Activated gamma-delta T cell (primary cell): ENCODE measurements around the gene FAM3D.
"Not testable (repeated sequence)": the region's sequence is repeated elsewhere in the genome, so short reads cannot be mapped to it uniquely, and the experiment has no call there.

Source experiments
- DNase-seq: peaks from one replicate; lab custom pipeline; 2025; lab: John Stamatoyannopoulos, UW
- total RNA-seq, 2 donors: gene quantifications; one replicate each; lab custom pipeline; 2026; lab: John Stamatoyannopoulos, UW

The FAM3D gene, protein sequence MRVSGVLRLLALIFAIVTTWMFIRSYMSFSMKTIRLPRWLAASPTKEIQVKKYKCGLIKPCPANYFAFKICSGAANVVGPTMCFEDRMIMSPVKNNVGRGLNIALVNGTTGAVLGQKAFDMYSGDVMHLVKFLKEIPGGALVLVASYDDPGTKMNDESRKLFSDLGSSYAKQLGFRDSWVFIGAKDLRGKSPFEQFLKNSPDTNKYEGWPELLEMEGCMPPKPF
- total RNA-seq: 0 reads per million in 2 donors

DNA sequence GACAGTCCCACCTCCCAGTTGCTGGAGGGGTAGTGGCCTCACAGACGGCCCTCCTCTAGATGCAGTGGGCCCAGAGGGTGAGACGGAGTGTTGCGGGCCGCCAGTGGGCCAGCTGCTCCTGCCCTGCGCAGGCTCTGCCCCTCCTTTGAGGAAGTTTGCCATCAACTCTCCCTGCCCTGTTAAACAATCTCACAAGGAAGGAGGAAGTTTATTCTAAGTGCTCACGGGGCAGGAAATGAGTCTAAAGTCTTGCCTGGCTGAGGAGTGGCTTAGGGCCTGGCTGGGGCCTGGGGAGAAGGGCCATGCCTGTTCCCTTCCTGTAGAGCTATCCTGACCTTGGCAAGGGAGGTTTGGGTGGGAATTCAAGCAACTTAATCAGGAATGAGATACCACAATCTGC, at the start of gene FAM3D:
Gene FAM3D, minus strand, starts transcription at position 92 of the 400 bp plus-strand sequence. CDS start 11,211 bp downstream, outside the sequence.
- no peak for DNase-seq

DNA sequence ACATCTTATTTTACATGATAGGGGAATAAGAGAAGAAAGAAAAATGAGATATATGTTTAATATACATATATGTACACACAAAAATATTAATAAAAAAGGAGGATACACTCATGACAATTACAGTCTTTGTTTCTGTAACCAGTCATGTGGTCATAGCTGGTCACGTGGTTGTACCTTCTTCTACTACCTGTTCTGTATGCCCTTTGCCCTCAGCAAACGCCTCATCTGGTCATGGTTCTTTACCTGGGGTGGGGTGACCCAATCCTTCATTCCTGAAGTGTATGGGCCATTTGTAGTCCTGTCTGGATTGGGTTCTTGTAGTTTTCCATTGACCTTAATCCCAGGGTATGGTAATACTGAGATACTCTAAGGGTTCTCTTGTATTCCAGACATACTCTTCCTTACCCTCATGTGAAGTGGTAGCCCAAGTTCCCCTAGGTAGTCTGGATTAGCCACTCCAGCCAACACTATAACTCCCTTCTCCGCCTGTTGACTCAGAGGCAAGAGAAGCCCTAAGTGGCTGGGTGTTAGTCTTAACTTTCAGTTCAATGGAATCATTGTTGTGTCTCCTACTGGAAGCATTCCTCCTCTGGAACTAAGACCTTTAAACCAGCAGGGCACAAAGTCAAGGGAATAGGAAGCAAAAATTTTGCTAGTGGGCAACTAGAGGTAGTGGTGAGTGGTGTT, 47.3 kb upstream of the FAM3D start:
- no peak for DNase-seq

DNA sequence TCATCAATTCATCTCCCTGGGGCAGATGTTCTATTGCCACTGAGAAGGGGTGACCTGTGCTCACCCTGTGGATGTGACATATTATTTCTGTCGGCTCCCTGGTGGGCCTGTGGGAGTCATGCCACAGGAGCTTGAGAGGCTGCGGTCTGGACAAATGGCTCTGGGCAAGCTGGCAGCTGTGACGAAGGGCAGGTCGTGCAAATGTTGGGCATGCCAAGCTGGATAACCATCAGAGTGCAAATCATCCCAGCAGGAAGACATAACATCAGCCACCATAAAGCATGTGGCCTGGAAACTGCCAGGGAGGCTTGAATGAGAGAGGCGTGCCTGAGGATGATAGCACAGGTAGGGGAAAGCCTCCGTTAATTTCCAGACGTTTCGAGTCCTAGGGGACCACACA, 45.3 kb upstream of the FAM3D start:
- DNase-seq: no peak

DNA sequence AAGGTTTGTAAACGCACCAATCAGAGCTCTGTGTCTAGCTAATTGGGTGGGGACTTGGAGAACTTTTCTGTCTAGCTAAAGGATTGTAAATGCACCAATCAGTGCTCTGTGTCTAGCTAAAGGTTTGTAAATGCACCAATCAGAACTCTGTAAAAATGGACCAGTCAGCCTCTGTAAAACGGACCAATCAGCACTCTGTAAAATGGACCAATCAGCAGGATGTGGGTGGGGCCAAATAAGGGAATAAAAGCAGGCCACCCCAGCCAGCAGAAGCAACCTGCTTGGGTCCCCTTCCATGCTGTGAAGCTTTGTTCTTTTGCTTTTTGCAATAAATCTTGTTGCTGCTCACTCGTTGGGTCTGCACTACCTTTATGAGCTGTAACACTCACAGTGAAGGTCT, 42.4 kb upstream of the FAM3D start:
- not testable (repeated sequence) for DNase-seq

DNA sequence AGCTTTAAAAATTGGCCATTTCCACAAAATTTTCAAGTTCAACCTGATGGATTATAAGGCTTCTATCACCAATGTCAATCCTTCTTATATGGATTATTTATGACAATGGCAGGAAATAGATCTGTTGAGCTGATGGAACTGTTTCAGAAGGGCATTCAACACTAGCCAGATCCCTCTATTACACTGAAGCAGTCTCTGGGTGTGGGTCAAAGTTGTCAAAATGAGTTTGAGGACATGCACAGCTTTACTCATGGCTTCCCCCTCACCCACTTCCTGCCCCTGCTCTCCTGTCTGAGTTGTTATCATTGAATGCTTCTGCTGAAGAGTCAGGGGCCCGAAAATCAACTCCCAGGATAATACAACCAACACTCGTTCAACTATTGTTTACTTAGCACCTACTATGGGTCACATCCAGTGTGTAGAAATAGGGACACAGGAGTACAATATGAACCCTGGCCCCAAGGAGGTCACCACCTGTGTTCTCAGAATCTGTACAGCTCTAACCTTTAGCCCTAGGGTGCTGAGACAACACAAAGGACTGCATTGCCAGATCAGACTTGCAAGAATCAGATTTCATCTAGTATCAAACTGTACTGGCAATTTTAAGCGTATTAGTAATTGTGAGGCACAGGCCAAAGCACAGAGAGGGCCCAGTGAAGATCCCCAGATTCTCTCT, 41.7 kb upstream of the FAM3D start:
- no peak for DNase-seq

DNA sequence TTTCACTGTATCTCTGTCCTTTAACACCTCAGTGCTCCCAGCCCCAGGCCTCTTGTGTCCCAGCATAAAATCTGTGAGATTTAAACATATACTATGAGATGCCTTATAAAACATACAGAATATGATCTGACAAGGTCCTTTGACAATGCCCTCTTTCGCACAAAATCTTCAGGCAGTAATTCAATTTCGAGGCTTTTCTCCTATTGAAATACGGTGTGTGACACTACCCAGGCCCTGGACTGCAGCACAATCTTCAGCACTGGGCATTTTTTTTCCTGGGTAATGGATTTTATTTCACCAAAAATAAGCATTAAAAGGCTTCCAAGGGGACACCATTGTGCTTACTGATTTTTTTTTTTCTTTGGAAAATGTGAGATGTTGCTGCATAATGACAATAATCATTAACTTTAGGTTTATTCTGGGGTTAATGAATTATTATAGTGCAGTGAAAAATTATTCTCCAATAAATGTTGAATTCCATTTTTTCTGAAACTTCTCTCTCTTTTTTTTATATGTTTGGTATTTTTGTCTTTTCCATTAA, 40.9 kb upstream of the FAM3D start:
- no peak for DNase-seq

DNA sequence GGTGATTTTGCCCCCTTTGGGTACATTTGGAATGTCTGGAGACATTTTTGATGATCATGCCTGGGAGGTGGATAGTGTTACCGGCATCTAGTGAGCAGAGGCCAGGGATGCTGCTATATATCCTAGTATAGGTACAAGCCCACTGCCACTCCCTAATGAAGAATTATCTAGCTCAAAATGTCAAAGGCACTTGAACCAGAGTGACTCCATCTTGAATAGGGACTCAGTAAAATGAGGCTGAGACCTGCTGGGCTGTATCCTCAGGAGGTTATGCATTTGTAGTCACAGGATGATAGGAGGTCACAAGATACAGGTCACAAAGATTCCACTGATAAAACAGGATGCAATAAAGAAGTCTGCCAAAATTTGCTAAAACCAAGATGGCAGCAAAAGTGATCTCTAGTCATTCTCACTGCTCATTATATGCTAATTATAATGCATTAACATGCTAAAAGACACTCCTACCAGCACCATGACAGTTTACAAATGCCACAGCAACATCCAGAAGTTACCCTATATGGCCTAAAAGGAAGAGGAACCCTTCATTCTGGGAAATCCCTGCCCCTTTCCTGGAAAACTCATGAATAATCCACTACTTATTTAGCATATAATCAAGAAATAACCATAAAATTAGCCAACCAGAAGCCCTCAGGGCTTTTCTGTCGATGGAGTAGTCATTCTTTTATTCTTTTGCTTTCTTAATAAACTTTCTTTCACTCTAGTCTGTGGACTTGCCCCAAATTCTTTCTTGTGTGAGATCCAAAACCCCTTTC, 40.0 kb upstream of the FAM3D start:
- DNase-seq: no peak

DNA sequence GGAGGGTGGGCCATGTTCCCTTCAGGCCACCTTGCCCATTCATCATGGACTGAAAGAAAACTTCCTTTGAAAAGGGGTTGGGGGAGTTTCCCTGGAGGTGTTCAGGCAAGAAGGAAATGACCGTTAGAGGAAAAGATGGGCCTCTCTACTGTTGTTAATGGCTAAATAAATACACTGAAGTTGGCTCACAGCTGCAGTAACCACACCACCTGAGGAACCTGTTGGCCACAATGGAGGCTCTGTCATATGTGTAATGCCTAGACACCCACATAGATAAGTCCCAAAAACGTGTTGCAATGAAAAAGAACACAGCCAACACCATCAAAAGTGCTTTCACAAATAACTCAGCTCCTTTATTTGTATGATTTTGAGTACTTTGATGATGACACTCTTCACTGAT, 38.2 kb upstream of the FAM3D start:
- no peak for DNase-seq

DNA sequence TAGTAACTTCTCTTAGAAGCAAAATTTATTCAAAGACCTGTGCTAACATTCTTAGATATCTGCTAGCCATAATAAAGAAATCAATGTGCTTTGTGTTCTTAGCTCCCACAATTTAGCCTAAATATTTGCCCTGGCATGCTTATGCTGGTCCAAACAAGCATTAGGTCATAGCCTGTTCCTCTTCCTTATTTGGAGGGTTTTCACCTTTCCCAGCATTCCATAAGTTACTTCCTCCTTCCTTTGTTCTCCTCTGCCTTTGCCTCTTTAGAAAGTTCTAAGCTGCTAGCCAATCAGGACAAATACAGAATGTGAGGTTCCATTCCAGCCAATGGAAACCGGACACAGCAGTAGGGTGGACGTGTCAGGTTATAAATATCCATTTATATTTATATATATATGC, 37.7 kb upstream of the FAM3D start:
- not testable (repeated sequence) for DNase-seq

DNA sequence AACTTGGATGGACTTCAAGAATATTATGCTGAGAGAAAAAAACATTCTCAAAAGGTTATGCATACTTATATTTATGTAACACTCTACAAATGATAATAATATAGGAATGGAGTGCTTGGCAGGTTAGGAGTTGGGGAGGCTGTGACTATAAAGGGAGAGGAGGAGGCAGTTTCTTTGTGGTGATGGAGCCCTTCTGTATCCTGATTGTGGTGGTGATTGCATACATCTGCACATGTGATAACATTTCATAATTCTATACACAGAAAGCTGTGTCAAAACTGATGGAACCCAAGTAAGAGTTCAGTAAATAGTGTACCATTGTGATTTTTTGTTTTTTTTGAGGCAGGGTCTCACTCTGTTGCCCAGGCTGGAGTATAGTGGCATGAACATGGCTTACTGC, 31.7 kb upstream of the FAM3D start:
- DNase-seq: no peak

DNA sequence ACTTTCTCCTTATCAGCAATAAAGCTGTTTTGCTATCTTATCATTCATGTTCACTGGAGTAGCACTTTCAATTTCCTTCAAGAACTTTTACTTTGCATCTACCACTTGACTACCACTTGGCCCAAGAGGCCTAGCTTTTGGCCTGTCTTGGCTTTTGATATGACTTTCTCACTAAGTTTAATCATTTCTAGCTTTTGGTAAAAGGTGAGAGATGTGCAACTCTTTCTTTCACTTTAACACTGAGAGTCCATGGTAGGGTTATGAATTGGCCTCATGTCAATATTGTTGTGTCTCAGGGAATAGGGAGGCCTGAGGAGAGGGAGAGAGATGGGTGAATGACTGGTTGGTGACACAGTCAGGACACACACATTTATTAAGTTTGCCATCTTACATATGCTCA, 31.0 kb upstream of the FAM3D start:
- no peak for DNase-seq

DNA sequence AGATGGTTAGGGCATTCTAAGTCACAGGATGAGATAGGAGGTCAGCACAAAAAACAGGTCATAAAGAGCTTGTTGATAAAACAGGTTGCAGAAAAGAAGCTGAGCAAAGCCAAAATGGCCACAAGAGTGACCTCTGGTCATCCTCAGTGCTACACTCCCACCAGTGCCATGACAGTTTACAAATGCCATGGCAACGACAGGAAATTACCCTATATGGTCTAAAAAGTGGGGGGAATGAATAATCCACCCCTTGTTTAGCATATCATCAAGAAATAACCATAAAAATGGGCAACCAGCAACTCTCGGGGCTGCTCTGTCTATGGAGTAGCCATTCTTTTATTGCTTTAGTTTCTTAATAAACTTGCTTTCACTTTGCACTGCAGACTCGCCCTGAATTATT, 30.2 kb upstream of the FAM3D start:
- not testable (repeated sequence) for DNase-seq

DNA sequence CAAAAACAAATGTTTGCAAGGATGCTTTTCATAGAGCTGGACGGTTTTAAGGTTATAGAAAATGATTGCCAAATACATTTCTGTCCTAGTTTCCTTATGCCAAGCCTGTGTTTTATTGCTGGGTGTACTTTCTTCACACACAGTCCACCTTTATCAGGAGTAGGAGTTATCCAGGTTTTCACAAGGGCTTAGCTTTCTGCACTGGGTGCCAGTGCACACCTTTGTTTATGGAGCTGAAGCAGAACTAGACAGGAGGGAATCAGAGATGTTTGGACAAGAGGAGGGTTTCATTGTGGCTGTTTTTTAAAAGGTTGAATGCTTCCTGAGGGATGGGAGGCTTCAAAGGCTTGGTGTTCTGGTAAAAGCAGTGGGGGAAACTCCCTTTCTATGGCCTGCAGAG, 29.5 kb upstream of the FAM3D start:
- no peak for DNase-seq

DNA sequence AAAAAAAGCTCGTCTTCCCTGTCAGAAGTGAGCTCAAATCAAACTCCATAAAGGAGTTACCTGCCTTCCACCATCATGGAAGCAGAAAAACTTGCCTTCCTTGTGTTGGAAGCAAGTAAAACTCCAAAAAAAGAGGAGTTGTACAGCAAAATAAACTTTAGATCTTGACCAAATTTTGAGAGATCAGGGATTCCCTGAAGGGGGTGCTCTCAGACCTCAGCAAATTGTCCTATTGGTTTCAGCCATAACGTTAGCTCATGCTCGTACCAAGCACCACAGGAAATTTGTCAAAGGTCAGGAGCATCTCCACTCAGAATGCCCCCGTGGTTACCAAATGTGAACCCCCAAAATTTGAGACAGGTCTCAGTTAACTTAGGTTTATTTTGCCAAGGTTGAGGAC, 28.7 kb upstream of the FAM3D start:
- DNase-seq: not testable (repeated sequence)

DNA sequence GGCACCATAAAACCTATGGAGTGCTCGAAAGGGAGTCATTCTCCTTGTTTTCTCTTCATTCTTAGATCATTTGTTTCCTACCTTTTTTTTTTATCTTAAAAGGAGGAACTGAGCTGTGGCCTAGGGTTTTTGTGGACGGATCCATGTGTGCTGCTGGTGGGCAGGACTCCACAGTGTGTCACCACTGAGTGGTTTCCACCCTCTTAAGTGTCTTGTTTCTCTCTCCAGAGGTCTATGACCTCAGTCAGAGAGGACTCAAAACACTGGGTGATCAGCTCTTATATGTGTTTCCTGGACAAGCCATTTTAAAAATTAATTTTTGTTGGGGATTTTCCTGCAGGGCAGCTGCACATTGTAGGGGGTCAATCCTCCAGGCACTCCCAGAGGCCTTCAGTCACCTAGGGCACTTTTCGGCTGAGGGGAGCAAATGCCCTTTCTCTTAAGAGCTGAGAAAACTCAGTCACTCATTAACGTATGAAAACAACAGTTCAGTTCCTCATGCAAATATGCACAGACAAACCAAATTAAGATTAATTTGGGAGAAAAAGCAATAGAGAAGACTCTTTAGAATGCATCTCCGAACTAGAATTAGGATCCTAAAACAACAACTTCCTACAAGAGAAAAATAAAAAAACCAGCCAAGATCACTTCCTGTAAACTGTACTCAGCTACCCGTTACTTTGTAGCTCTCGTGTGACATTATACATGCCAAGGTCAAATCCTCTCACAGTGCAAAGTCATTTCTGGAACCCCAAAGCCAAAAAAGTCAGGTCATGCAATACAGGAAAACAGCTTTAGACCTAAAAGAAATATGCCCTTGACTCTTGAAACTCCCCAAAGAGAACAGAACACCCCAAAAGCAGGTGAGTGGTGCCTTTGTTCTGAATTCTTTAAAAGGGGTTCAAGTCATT, 27.6 kb upstream of the FAM3D start:
- DNase-seq: no peak

DNA sequence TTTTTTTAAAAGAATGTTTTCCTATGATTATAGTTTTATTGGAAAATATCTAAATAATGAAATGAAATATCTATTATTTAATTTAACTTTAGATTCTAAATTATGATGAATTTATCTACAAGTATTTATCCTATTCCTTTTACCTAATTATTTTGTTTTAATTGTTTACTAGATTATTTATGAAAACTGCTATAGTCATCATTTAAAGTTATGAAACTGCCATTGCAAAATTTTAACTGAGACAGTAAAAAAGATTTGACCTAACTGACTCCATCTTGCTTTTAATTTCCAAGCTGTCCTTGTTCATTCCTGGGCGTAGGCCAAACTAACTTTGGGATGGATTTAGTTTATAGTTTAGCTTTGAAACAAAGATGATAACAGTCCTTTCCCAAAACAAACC, 25.9 kb upstream of the FAM3D start:
- DNase-seq: no peak

DNA sequence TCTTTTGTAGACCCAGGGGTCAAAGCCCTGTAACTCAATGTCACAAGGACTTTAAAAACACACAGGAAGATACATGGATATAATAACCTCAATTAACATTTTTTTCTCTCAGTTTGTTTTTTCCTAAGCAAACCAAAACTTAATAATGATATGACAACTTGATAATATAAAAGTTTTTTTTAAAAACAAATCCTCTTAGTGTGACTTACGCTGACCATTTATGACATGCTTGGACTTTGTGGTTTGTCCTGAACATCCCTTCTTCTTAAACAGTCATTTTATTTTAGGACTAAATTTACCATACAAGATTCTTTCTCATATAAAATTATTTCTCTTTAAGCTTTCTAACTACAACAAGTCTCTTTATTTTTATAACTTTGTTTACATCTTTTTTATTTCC, 25.4 kb upstream of the FAM3D start:
- no peak for DNase-seq

DNA sequence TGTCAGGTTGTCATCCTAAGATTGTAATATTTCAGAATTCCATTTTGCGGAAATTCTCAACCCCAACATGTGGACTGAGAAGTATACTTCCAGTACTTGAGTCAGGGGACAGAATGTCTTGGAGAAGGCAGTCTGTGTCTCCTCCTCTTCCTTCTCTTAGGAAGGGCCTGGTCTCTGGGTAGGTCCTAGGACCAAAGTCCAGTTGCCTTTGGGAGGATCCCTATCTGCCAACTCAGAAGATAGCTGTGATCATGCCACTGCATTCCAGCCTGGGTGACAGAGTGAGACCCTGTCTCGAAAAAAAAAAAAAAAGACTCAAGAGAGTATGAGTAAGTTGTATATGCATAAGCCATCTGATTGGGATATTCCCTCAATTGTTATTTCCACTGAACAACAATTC, 23.9 kb upstream of the FAM3D start:
- DNase-seq: no peak

DNA sequence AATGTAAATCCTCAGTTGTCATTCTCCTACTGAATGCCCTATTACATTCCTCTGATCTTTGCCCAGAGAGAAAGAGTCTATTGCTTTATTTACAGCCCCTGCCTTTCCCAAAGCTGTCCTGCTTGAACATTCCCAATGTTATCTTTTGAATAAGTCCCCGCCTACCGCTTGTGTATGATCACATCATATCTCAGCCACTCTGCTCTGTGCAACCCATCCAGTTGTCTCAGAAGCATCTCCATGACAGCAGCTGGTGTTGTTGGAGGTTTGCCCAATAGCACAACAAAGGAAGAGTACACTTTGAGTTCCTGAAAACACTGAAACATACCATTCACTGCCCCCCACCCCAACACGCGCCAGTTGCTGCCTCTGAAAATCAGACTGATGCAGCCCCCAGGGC, 22.0 kb upstream of the FAM3D start:
- DNase-seq: no peak

DNA sequence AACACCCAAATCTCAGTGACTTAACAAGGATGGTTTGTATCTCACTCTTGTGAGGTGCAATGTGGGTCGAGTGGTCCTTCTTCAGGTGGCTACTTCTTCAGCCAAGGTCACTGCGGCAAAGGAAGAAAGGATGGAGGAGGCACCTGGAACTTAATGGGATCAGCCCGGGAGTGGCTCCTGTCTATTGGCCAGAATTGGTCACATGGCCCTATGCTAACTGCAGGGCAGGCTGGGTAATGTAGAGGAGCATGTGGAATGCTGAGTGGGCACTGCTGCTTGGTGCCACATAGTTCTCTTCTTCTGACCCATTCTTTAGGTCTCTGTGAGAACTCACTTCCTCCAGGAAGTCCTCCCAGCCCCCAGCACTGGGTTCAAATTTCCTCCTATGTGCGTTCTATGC, 20.3 kb upstream of the FAM3D start:
- DNase-seq: no peak

DNA sequence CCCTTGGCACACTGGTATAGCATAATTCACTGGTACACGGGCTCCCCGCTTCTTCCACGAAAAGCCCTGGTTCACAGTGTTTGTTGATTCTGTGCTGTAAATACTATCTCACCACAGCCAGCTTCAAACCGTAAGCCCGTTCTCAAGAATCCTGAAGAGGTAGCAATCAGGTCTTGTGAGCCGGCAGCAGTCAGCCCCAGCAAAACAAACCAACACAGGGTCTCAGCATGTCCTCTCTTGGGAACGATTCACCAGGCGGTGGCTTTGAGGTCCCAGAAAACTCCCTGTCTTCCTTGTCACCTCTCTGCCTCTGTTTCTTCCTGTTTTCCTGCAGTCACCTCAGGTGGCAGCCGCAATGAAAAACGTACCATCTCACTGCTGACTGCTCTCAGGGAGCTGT, 19.1 kb upstream of the FAM3D start:
- no peak for DNase-seq
